CD4-positive, alpha-beta T cell treated with Interleukin-4 for 4 hours (primary cell): ENCODE data around the gene MR1.
A peak's percentile ranks its signal among the peaks of the same experiment; 100 is the strongest.

Experiments used
- DNase-seq: peaks from one replicate; pipeline ENCODE4 v3.0.0-alpha.2; 2020

The MR1 gene

DNA sequence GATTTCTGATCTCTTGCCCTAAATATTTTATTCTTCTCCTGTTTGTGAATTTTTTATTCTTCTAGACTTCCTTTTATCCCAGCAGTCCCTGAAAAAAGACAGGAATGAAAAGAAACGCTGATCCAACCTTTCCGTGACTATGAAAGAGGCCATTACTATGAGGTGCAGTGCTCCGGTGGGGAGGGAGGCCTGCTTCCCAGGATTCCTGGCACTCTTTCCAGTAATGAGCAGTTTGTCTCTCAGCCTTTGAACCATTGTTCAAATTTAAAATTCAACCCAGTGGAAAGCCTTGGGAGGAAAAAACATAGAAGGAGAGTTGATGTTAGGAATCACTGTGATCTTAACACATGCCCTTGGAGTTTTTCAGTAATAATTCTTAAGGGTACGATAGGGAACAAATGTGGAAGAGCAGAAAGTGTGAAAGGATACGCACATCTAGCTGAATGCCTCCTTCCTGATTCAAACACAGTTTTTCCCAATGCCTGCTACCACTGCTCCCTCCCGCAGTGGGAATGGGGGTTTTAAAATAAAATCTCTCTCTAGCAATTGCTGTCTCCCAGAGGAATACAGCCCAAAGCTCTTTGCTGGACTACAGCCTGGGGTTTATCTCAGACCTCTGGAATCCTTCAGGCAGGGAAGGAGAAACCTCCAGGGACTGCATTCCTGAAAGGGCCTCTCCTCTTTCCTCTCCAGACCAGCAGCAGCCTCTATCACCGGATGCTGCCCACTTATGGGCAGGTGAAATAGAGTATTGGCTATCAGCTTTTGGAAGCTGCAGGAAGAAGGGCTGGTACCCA lies 60.8 kb downstream of the MR1 start:
- no peak for DNase-seq

DNA sequence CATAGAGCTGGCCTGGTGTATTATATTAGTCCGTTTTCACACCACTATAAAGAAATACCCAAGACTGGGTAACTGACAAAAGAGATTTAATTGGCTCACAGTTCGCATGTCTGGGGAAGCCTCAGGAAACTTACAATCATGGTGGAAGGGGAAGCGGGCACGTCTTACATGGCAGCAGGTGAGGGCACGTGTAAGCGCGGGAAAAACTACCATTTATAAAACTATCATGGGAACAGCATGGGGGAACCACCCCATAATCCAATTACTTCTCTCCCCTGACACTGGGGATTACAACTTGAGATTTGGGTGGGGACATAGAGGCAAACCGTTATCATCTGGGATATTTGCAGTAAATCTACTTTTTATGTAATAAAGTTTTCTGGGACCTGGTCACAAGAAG lies 61.5 kb downstream of the MR1 start:
- no peak for DNase-seq

DNA sequence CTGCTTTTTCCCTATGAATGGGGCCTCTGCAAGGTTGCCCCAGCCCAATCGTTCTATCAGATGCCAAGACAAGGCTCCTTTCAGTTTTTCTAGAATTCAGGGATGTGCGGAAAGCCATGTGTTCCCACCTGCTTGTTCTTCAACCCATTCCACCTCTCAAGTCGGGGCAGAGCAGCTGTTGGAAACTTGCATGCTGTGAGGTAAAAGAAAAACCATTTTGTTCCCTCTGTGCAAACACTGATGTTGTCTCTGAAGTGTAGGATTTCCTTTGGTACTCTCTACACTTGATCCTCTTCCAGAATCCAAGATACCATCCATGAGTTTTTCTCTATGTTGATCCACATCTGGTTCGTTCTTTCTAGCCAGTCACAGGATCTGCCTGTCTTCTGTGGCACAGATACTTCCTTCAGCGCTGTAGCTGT lies 62.0 kb downstream of the MR1 start:
- no peak for DNase-seq

DNA sequence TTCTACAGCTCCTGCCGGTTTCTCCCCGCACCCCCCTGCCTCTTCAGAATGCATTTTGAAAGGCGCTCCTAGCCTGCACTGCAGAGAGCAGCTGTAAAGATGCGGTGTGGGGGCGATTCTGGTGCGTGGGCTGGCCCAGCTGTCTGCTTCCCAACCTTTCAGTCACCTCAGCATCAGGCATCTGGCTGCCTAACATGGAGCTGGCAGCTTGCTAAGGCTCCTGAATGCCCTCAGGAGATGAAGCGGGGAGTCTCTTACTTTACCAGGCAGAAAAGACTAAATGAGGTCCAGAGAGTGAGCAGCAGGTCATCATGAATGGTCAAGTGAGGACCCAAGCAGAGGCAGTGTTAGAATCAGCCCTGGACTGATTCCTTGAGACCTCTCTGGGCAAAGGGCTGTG lies 63.5 kb downstream of the MR1 start:
- DNase-seq = no peak

DNA sequence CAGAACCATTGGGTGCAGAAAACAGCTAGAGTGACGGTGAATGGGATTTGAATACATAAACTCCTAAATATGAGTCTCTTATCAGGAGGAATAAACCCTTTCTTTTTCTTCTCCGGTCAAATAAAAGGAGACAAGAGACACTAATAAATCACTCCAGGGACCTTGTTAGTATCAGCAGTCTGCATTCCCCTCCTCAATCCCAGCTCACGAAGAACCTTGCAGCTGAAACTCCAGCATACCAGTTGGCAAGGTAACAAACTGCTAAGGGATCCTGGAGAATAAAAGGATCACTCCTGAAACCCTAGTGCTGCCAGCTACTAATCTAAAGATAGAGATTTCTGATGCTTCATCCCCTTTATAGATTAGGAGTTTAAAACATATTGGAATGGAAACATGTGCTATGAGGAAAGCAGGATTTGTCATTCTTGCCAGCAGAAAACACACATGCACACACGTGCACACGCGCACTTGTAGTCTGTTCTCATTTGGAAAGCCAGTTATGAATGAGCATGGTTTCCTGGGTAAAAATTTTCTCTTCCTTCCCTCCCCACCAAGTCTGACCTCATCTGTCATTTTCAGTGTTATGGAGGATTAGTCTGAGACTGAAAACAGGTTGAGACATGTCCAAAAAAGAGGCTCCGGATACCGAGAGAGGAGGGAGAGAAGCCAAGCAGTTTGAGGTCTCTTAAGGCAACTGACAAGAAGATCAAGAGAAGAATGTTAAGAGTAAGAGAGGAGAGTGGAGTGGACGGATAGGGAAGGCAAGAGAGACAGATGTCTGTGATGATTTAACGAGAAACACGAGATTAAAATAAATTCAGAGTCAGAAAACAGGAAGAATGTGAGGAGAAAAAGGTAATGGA lies 65.6 kb downstream of the MR1 start:
- DNase-seq = peak; percentile 37

DNA sequence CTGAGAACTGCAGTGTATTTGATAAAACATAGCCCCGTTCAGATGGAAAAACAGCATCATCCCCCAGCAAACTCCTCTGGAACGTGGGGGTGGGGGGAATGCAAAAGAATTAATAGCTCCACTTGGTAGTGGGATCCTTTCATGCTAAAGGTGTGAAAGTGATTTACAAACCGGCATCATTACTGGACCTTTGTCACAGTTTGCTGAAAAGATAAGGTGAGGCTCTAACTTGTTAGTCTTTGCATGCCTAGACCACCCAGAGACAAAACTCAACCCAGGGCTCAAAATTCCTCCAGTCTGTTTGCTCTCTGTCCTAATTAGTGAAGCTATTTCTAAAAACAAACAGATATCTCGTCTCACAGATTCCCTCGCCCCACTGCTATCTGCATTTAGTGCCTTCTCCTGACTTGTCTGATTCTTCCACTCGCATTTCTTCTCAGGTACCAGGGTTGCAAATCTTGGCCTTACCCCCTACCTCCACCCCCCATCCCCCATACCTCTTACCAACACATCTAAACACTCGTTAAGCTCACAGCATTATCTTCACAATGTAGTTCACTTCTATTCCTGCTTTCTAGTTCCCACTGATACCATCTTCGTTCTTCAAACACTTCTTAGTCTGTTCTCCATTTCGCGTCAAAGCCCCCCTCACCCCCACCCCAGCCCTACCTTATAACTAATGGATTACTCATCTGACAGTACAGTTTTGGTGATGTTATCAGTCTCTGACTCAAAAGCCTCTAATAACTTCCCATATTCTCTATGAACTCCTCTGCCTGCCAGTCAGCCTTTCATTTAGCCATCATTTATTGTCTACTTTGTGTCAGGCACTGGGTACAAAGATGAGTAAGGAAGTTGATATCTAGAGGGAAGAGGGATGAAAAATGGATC lies 66.5 kb downstream of the MR1 start:
- peak; percentile 33 for DNase-seq

DNA sequence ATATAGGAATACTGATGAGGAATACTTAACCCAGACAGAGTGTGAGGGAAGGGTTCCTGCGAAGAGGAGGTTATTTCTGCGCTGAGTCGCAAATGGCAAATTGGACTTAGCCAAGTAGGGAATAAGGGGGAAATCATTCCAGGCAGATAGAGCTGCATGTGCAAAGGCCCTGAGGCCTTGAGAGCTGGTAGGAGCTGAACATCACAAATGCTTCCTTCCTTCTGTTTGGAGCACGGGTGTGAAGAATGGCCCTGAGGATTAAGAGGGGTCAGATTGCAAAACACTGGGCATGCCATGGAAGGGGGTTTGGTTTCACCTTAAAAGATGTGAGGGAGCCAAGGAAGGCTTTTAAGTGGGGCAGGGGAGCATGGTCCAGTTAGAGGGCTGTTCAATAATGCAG lies 67.2 kb downstream of the MR1 start:
- no peak for DNase-seq

DNA sequence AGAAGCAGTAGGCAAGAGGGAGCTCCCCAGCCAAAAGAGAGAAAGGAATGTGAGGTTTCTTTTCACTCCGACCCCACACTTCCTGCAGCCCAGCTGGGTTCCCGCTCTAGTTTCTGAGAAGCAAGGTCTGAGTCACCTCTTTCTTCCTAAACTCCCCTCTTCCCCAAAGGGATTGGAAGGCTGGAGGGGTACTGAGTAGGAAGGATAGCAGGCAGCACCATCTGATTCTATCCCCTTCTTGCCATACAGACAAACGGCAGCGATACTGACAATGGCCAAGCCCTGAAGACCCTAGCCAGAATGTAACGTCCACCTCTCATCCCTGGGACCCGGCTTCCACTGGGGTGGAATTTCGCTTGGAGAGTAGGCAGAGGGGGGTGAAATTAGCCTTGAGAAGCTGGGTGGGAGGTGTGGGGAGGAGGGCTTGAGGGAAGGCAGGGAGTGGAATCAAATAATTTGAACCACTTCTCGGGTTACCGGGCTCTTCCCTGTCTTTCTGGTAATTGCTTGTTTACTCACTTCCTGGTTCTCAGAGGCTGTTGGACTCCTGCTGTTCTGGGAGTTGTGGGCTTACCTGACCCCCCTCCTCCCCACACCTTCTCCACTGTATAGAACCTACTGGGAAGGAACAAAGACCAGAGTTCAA lies 67.9 kb downstream of the MR1 start:
- DNase-seq = no peak

DNA sequence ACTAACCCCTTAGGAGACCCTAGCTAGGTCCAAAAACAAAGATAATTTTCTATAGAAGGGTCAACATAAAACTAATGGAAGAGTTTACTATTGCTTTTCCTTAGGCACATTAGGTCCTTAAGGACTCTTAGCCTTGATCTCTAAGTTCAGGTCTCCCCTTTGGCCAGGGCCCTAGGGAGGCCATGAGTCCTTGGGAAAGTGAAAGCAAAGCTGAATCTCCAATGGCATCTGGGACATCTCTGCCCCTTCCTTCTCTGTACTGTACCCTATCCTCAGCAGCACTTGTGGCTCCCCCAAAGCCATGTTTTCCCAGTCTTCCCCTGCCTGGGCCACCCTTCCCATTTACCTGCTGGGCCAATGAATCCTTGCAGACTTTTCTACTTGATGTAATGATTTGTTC lies 69.1 kb downstream of the MR1 start:
- no peak for DNase-seq

DNA sequence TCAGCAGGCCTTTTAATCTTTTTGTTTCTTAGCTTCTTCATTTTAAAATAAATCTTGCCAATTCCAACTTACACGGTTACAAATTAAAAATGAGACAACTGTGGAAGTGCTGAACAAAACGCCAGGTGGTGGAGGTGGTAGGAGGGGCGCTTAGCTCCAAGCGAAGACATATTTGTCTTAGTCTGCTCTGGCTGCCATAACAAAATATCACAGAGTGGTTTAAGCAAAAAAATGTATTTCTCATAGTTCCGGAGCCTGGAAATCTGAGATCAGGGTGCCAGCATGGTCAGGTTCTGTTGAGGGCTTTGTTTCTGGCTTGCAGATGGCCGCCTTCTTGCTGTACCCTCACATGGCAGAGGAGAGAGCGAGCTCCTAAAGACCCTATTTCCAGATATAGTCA lies 69.6 kb downstream of the MR1 start:
- DNase-seq = no peak

DNA sequence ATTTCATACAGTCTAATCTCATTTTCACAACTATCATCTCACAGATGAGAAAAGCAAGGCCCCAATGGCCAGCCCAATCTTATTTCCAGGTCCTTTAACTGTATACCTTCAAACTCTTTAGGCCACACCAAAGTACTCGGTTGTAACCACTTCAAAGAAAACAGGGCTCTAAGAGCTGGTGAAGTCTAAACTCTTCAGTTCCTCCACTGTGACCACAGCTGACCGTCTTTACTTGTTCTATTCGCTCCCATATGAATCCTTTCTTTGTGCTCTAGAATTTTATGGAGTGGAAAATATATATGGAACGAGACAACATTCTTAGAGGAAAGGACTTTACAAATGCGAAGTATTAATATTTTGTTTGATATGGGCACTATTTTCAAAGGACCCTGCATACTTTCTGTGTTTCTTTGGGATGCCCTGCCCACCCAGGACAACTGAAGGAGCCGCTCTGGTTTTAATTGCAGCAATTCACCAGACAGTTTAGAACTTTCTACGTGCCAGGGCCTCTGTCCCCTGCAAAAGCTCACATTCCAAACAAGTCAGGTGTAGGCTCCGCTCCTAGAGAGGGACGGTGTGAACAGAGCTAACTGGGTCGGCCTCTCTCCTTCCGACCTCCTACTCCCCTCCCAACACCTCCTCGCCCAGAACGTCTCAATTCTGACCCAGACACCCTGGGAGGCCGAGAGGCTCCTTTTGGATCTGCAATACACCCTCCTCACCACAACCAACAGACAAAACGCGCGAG lies 70.4 kb downstream of the MR1 start:
- no peak for DNase-seq

DNA sequence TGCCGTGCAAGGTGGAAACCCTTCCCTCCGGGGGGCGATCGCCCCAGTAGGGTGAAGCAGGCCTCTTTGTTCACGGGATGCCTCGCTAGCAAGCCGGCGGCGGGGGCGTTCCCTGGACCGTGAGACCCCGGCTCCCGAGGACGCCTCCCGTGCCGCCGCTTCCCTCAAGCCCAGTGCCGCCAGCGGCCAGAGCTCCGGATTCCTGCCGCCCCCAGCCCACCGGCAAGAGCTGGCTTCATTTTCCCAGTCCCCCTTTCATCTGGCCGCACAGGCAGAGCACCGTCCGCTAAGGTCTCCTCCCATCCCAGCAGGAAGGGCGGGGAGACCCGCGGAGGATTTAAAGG lies 71.0 kb downstream of the MR1 start:
- DNase-seq = peak; percentile 45

DNA sequence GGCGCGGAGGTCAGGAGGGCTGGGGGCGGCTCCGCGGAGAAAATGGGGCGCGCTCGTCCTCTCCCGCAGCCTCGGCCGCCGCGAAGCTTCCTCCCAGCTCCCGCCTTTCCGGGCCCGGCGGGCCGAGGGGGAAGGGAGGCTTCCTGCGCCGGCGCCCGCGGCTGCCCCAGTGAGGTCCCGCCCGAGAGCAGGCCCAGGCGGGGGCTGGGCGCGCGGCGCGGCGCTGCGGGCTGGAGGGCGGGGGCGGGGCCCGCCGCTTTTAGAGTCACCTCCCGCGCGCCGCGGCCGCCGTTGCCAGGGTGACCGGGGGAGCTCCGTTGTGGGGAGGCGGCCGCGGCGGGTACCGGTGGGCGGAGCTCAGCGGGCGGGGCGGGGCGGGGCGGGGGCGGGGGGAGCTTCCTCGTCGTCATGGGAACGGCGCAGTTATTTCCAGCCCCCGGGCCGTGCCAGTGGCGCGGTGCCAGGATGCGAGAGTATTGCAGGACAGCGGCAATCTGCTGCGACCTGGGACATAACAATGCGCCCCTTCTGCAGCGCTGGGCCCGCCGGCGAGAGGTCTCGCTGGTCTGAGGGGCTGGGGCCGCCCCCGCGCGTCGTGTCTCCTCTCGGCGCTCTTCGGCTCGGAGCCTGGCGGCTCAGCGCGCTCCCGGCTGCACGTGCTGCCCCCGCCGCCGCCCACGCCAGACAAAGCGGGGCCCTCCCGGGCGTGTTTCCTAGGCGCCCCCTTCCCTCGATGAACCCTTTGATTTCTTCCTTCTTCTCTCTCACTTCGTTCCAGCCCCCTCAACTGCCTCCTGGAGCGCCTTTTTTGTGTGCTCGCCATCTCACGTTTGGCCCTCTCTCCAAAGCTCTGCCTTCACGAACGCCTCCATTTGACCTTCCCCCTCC lies 71.6 kb downstream of the MR1 start:
- DNase-seq = peak; percentile 93

DNA sequence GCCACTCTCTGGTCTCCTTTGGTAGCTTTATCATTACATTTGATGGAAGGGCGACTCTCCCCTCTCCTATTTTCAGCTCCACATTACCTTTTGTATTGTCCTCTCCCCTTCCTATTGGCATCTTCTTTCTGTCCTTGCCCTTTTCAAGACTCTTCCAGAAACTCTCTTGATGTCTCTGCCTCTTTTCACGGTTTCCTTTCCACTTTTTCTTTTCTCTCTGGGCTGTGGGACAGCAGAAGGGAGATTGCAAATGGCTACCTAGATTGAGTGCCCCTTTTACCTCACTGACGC lies 72.2 kb downstream of the MR1 start:
- DNase-seq = no peak

DNA sequence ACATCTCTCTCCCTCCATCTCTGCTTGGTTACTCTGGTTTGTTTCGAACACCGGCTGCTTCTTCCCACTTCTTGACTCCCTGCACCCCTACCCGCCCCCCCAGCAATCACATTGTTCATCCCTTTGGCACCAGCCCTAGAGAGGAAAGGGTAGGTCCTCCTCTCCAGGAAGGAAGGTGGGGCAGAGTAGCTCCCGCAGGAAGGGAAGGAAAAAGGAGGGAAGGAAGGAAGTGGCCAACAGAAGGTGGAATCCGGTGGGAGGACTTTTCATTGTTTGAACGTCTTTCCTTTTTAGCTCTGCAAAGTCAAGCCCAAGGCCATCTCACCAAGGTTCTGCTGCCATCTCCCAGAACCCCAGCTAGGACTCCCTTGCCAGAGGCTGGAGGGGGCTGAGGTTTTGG lies 72.7 kb downstream of the MR1 start:
- DNase-seq = no peak

DNA sequence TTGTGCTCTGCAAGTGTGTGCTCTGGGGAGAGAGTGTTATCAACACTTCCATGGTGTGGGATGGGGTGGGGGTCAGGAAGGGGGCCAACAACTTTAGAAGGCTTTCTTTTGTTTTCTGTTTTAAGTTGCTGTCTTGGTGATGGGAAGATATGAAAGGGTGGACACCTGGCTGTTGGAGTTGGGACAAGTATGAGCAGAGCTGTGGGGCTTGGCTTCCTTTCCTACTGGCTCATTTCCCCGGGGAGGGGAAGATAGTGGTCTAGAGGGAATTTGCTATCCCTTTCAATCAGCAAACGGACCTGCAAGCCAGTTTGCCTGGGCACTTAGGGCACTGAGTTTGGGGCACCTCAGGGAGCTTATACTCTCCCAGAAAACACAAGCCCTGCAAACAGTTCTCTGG lies 73.9 kb downstream of the MR1 start:
- DNase-seq = no peak

DNA sequence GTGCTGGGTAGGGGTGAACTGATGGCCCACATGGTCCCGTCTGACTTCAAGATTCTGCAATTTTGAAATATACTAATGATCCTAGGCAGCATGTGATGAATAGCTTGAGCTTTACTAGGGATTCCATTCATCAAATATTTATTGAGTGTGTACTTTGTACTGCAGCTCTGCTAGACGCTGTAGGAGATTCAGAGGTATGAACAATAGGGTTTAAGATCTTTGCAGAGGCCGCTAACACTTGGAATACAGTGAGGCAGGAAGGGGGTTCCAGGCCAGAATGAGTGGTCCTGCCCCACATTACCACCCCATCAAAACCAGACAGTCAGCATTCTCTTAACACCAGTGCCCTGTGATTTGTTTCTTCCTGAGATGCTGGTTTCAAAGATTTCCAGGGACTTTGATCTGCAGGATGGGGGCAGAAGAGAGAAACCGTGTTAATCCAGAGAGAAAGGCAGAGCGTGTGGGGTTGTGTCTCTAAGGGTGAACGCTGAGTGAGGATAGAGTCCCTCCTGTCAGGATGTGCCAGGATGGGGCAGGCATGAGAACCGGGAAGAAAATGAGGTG lies 74.6 kb downstream of the MR1 start:
- DNase-seq = no peak

DNA sequence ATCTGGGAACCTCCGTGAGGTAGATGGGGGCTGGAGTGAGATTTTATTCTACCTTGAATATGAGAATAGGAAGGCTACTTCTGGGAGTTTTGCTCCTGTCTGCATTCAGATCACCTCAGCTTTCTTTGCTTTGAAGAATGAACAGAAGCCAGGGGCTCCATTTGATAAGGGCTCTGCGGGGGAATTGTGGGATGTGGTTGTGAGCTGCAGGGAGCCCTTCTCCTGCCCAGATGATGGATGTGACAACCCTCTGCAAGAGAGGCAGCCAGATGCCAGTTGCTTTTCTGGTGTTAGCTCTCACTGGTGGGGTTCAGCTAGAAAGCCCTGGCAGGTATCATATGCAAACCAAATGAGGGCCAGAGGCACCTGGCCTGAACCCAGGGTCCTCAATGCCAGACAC lies 76.2 kb downstream of the MR1 start:
- DNase-seq = no peak
